Neural progenitor cell (in vitro differentiated cells): ENCODE results near the gene INPP5F. TPM values are rescaled to one million over a fixed set of nuclear protein-coding genes. Genes with fewer than 3 reads are reported as not detected.

Source experiments
- DNase-seq: peaks from one replicate; pipeline ENCODE4 v3.0.0-alpha.2; 2016; ENCODE audit warnings: low spot score
- H2AFZ ChIP-seq: fragments of 200-600 bp; sonication (generic); replicated peaks from 2 replicates; pipeline ENCODE4 v1.6.1; 2016; ENCODE audit warnings: antibody characterized with exemption
- H3F3A ChIP-seq: fragments of 200-600 bp; sonication (generic); 2 replicates; pipeline ENCODE4 v1.6.1; 2016; ENCODE audit warnings: antibody characterized with exemption, low read depth
- H3K27ac ChIP-seq: fragments of 200-600 bp; sonication (generic); 2 replicates; pipeline ENCODE4 v1.5.1; 2016; ENCODE audit warnings: mild to moderate bottlenecking
- H3K27me3 ChIP-seq: fragments of 200-600 bp; sonication (generic); 2 replicates; pipeline ENCODE4 v1.6.1; 2016; ENCODE audit warnings: mild to moderate bottlenecking, moderate library complexity
- H3K36me3 ChIP-seq: fragments of 200-600 bp; sonication (generic); 2 replicates; pipeline ENCODE4 v1.5.1; 2016
- H3K4me1 ChIP-seq: fragments of 200-600 bp; sonication (generic); 2 replicates; pipeline ENCODE4 v1.6.1; 2016; ENCODE audit warnings: mixed run types
- H3K4me2 ChIP-seq: fragments of 200-600 bp; sonication (generic); 2 replicates; pipeline ENCODE4 v1.6.1; 2016
- H3K4me3 ChIP-seq: fragments of 200-600 bp; sonication (generic); 2 replicates; pipeline ENCODE4 v1.5.1; 2016
- H3K79me2 ChIP-seq: fragments of 200-600 bp; sonication (generic); 2 replicates; pipeline ENCODE4 v1.6.1; 2016; ENCODE audit warnings: low read depth
- H3K9ac ChIP-seq: fragments of 200-600 bp; sonication (generic); 2 replicates; pipeline ENCODE4 v1.6.1; 2016
- H3K9me3 ChIP-seq: fragments of 200-600 bp; sonication (generic); 2 replicates; pipeline ENCODE4 v1.5.1; 2016; ENCODE audit warnings: low read depth
- H4K20me1 ChIP-seq: fragments of 200-600 bp; sonication (generic); 2 replicates; pipeline ENCODE4 v1.6.1; 2016; ENCODE audit warnings: low read depth
- H3K27ac Mint-ChIP-seq: 3 replicates; pipeline ENCODE4 v1.8.0; 2021; ENCODE audit warnings: mixed read lengths
- H3K27me3 Mint-ChIP-seq: 2 replicates; pipeline ENCODE4 v1.8.0; 2022; ENCODE audit warnings: low read depth, mild to moderate bottlenecking, inconsistent platforms, moderate library complexity, mixed read lengths; ENCODE audit not compliant: insufficient read depth
- H3K36me3 Mint-ChIP-seq: 3 replicates; pipeline ENCODE4 v1.8.0; 2021; ENCODE audit warnings: mixed read lengths
- H3K4me1 Mint-ChIP-seq: 3 replicates; pipeline ENCODE4 v1.8.0; 2021; ENCODE audit warnings: mixed read lengths
- H3K4me3 Mint-ChIP-seq: 3 replicates; pipeline ENCODE4 v1.8.0; 2021; ENCODE audit warnings: mild to moderate bottlenecking, moderate library complexity, mixed read lengths
- H3K9me3 Mint-ChIP-seq: 3 replicates; pipeline ENCODE4 v1.8.0; 2020; ENCODE audit warnings: mixed read lengths
- EZH2 ChIP-seq: fragments of 200-600 bp; sonication (generic); IDR thresholded peaks from 2 replicates; pipeline ENCODE4 v1.6.1; 2017; ENCODE audit warnings: antibody characterized with exemption, mild to moderate bottlenecking, moderate library complexity
- EZH2phosphoT487 ChIP-seq: fragments of 200-600 bp; sonication (generic); IDR thresholded peaks from 2 replicates; pipeline ENCODE4 v1.6.1; 2017; ENCODE audit warnings: antibody characterized with exemption
- total RNA-seq: library from RNA; depleted of rRNA; stranded (reverse); fragments of >200 nt; gene quantifications from 2 replicates; pipeline ENCODE4 v1.2.3, GENCODE V29; 2015; ENCODE audit warnings: low replicate concordance
- TF ChIP-seq, protein P1 (sequence below): fragments of 200-600 bp; sonication (generic); IDR thresholded peaks from 2 replicates; pipeline ENCODE4 v1.5.1; 2017; ENCODE audit warnings: antibody characterized with exemption, mild to moderate bottlenecking

The INPP5F gene
- total RNA-seq, 1 donor from 2014 or later, result 167 TPM

DNA sequence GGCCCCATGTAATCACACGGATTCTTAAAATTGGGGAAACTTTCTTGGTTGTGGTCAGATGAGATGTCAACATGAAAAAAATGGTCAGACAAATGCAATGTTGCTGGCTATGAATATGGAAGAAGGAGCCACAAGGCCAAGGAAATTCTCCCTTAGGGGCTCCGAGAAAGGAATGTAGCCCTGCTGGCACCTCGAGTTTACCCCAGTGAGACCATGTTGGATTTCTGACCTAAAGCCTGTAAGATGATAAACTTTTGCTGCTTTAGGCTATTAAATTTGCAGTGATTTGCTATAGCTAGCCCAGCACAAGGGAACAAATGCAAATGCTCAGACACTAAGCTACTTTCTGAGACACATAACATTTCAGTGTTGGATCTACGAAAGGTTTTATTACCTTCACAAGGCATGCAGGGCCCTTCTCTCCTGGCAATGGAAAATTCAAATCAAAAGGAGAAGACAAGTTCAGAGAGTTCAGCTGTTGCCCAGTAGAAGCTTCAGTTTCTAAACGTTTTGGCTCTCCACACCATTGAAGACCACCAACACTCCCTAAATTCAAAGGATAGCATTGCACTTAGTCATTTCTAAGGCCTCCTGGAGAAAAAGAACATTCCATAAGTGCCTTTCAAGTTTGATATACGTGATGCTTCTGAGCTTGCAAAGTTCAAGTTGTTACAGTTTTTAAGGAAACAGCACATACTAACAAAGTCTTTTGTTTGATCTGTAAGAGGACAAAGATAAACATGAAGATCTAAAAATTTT is 123.4 kb downstream of the INPP5F start:
- Mint-ChIP-seq H3K36me3 (peaks cover 46% of the 10 kb centered on the region), H3K27ac (no peak overlapping the region), H3K4me3 (no peak overlapping the region), H3K27me3 (peaks cover 2% of the 10 kb centered on the region), H3K4me1 (no peaks in the 10 kb centered on the region), H3K9me3 (no peaks in the 10 kb centered on the region)
- H3K4me3 ChIP-seq, result no peak overlapping the region
- no peaks in the 10 kb centered on the region for H3K27me3 ChIP-seq
- no peak overlapping the region for H3K27ac ChIP-seq
- H3K9me3 ChIP-seq, result no peaks in the 10 kb centered on the region
- DNase-seq, result no peak
- no peak overlapping the region for H2AFZ ChIP-seq
- peaks cover 52% of the 10 kb centered on the region for H3K36me3 ChIP-seq
- no peak for TF ChIP-seq EZH2
- TF ChIP-seq, protein P1, sequence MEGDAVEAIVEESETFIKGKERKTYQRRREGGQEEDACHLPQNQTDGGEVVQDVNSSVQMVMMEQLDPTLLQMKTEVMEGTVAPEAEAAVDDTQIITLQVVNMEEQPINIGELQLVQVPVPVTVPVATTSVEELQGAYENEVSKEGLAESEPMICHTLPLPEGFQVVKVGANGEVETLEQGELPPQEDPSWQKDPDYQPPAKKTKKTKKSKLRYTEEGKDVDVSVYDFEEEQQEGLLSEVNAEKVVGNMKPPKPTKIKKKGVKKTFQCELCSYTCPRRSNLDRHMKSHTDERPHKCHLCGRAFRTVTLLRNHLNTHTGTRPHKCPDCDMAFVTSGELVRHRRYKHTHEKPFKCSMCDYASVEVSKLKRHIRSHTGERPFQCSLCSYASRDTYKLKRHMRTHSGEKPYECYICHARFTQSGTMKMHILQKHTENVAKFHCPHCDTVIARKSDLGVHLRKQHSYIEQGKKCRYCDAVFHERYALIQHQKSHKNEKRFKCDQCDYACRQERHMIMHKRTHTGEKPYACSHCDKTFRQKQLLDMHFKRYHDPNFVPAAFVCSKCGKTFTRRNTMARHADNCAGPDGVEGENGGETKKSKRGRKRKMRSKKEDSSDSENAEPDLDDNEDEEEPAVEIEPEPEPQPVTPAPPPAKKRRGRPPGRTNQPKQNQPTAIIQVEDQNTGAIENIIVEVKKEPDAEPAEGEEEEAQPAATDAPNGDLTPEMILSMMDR, result no peak
- no peak for TF ChIP-seq EZH2phosphoT487
- H3K9ac ChIP-seq, result no peak overlapping the region
- H3K4me2 ChIP-seq, result no peak overlapping the region
- peaks cover 5% of the 10 kb centered on the region for H3F3A ChIP-seq
- no peaks in the 10 kb centered on the region for H3K79me2 ChIP-seq
- H3K4me1 ChIP-seq, result no peaks in the 10 kb centered on the region
- peaks cover 7% of the 10 kb centered on the region for H4K20me1 ChIP-seq

DNA sequence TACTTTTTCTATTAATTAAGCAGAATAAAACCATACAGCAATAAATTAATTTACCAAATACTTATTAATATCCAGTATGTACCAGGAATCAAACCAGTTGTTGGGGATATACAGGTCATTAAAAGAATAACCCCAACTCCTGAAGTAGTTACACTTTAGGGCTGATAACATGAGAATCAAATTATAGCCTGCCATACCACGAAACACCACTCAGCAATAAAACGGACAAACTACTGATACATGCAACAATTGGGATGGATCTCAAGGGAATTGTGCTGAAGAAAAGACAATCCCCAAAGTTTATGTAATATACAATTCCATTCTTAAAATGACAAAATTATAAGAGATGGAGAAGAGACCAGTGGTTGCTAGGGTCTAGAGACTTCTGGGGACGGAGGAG is 124.1 kb downstream of the INPP5F start:
- TF ChIP-seq, protein P1, result no peak
- TF ChIP-seq EZH2phosphoT487 (no peak), EZH2 (no peak)
- H3K79me2 ChIP-seq, result no peaks in the 10 kb centered on the region
- H3K4me3 ChIP-seq, result no peak overlapping the region
- H3K9me3 ChIP-seq, result no peaks in the 10 kb centered on the region
- H3K36me3 ChIP-seq, result peaks cover 47% of the 10 kb centered on the region
- Mint-ChIP-seq H3K9me3 (no peaks in the 10 kb centered on the region), H3K27me3 (peaks cover 2% of the 10 kb centered on the region), H3K4me1 (no peaks in the 10 kb centered on the region), H3K36me3 (peaks cover 41% of the 10 kb centered on the region), H3K27ac (no peak overlapping the region), H3K4me3 (no peak overlapping the region)
- peaks cover 5% of the 10 kb centered on the region for H3F3A ChIP-seq
- H4K20me1 ChIP-seq, result peaks cover 4% of the 10 kb centered on the region
- no peaks in the 10 kb centered on the region for H3K4me1 ChIP-seq
- no peak overlapping the region for H2AFZ ChIP-seq
- no peaks in the 10 kb centered on the region for H3K27me3 ChIP-seq
- DNase-seq, result no peak
- H3K4me2 ChIP-seq, result no peak overlapping the region
- H3K27ac ChIP-seq, result no peak overlapping the region
- no peak overlapping the region for H3K9ac ChIP-seq

DNA sequence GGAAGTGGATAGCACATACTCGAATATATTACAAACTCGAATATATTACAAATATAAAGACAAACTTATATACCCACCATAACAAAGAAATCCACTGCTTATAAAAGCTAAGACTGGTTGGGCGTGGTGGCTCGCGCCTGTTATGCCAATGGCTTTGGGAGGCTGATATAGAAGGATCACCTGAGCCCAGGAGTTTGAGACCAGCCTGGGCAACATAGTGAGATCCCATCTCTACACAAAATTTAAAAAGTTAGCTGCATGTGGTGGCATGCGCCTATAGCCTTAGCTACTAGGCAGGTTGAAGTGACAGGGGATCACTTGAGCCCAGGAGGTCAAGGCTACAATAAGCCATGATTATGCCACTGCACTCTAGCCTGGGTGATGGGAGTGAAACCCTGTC is 126.4 kb downstream of the INPP5F start:
- H3K9ac ChIP-seq, result no peak overlapping the region
- no peak overlapping the region for H3K4me2 ChIP-seq
- Mint-ChIP-seq H3K4me1 (no peaks in the 10 kb centered on the region), H3K27me3 (peaks cover 2% of the 10 kb centered on the region), H3K4me3 (no peak overlapping the region), H3K9me3 (no peaks in the 10 kb centered on the region), H3K27ac (no peak overlapping the region), H3K36me3 (peaks cover 32% of the 10 kb centered on the region)
- TF ChIP-seq EZH2phosphoT487 (no peak), EZH2 (no peak)
- TF ChIP-seq, protein P1, result no peak
- no peak for DNase-seq
- H3F3A ChIP-seq, result no peaks in the 10 kb centered on the region
- no peaks in the 10 kb centered on the region for H3K9me3 ChIP-seq
- no peak overlapping the region for H3K27ac ChIP-seq
- peaks cover 31% of the 10 kb centered on the region for H3K36me3 ChIP-seq
- no peak overlapping the region for H2AFZ ChIP-seq
- H3K27me3 ChIP-seq, result no peaks in the 10 kb centered on the region
- H3K4me3 ChIP-seq, result no peak overlapping the region
- H4K20me1 ChIP-seq, result peaks cover 4% of the 10 kb centered on the region
- peaks cover 13% of the 10 kb centered on the region for H3K79me2 ChIP-seq
- H3K4me1 ChIP-seq, result no peaks in the 10 kb centered on the region
